HG02623 (cell line): ENCODE data around the gene PLPP4.

Source experiments
- ATAC-seq: cut with Tn5 transposase; IDR thresholded peaks from one replicate; pipeline ENCODE4 v1.9.1; 2021; ENCODE audit warnings: moderate library complexity; ENCODE audit not compliant: unreplicated experiment

Gene PLPP4

DNA sequence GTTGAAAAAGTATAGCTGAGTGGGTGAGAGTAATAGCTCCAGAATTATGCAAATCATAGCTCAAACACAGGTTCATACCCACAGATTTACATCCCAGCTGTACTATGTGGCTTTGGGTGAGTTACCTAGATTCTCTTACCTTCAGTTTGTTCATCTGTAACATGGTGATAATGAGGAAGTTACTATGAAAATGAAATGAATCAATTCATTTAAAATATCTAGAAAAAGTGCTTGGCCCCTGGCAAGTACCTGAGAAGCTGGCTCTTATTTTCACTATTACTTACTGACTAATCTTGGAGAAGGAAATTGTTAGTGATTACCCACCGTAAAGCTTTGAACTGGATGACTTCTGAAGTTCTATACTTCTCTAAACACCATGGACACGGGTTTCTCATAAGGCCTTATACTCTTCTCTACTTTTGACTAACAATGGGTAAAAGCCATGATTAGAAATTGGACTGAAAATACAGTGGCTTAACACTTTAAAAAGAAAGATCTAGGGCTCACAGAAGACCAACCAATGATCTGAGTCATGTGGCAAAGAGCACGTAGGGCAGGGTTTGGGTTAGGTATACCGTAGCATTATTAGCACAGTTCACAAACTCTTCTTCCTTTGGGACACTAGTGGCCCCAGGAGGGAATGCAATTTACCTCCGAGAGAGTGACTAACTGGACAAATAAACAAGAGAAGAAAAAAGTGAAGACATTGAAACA is 149.2 kb downstream of the PLPP4 start:
- ATAC-seq = peak; percentile 60

DNA sequence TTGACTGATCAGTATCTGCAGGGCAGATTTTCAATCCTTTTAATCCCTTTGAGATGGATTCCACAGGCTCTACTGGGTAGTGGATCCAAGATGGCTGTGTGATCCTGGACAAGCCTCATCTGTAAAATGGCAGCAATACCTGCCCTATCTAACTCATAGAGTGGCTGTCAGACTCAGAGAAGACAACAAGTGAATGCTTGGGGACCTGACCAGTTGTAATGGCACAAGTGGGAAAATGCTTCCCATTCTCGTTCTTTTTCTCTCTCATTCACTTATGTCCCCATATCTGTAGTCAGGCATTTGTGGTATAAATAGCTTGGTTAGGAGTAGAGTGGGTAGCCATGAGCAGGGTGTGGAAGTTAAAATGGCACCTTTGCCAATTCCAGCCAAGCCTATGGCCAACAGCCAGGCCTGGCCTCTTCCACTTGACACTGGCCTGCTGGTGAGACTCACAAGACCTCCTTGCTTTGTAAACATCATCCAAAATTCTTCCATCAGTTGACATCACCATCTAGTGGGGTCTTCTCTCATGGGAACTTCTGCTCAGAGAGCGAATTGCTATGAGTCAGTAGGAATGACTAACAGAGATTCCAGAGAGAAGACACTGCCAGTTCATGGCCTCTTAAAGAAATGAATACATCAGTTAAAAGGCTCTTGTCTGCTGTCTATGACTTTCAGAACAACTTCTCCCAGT is 150.1 kb downstream of the PLPP4 start:
- ATAC-seq = no peak

DNA sequence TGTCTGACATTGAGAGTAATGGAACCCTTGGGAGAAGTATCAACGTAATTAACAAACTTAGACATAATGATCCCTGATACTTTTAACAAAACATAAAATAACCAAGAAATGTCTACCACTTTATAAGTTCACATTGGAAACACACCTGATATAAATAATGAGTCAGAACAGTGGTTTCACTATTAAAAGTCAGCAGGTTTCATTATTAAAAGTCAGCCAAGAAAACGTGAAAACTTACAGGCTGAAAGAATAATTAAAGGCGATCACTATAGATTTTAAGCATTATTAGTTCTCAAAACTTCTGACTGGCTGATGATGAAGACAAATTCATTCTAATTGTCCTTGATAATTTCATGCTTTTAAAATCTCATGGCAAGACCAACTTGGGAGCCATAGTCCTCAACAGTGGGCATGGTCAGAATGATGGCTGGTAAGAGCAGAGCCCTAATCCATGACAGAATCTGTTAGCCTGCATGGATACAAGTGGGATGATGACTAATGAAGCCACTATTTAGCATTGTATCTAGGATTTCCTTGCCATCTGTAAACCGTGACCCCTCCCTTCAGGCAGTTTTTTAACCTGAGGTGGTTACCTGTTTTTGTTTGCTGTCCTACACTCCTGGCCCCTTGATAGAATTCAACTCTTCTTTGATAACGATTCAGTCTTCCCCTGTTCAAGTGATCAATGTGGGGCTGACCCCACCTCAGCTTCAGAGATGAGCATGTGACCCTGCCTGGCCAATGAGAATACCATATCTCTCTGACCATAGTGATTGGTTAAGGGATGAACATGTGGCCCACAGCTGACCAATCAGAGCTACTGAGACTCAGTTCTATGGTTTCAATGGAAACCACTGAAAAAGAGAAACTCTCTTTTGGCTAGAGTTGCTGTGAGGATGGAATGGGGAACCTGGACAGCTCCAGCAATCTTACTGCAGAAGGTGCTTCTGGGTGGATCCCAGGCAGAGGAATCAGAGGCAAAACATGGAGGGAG is 151.0 kb downstream of the PLPP4 start:
- ATAC-seq = no peak

DNA sequence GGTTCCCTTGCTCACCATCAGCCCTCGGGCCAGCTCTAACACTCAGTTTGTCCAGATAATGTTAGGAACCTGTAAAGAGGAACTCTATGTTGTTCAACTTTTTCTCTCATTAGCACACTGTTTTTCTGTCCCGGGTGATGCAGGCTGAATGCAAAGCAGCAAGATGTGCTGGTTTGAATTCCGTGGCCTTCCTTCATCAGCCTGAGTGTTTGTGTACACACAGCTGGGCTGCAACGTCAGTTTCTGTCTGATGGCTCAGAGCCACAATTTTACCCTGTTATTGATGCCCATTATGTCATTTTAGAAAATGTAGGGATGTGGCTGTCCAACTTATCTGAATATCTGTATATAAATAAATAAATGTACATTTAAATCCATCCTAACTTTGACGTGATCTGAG is 152.0 kb downstream of the PLPP4 start:
- no peak for ATAC-seq

DNA sequence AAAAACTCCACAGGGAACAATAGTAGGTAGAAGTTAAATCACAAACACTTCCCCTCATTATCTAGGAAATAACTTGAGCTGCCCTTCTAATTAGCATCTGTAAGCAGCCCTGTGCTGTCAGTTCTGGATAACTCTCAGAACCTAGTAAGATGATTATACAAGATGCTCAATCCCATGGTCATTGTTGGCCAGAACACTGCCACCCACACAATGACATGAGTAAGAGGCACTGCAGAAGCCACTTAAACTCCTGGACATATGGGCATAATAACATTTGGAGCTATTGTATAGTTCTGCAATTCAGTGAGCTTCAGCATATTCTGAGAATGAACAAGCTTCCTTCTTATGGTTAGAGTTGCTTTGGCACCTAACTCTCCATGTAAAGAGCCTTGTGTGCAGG is 153.8 kb downstream of the PLPP4 start:
- no peak for ATAC-seq

DNA sequence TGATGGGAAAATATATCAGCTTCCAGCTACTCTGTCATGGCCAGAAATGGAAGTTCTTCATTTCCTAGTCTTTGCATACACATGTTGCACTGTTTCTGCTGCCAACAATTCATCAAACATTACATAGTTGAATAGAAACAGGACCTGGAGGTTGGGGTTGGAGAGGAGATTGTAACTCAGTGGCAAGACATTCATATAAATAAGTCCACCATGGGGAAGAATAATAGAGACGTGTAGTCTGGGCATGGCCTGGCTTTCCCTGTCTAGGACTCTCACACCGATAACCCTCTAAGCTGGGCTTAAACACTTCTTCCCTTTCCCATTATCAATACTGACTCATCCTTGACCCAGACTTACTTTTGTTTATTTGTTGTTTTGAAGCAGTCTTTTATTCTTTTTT is 155.7 kb downstream of the PLPP4 start:
- no peak for ATAC-seq

DNA sequence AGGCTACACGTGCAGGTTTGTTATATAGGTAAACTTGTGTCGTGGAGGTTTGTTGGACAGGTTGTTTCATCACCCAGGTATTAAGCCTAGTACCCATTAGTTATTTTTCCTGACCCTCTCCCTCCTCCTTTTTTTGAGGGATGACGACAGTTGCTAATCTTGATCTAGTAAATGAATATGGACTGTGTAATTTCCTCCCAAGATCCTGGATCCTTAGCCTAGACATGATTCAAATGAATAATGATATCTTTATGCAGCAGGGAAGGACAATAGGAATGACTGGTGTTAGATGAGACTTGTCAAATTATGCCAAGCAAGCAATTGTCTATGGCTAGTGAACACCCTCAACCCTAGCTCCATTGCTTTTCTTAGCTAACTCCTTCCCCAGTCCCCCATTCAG is 156.2 kb downstream of the PLPP4 start:
- ATAC-seq = no peak

DNA sequence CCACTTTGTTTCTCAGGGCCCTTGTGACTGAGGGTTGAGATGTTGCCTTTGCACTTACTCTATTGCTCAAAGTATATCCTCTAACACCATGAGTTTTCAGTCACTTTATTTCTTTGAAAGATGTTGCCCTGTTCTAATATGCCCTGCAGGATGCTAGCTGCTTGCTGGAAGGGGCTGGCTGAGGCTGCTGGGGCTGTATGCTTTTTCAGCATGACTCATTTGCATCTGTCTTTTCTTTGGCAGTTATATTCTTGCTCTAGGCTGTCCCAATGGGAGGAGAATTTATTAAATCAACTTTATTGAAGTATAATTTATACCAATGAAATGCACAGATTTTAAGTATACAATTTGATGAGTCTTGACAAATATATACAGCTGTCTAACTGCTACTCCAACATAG is 157.7 kb downstream of the PLPP4 start:
- no peak for ATAC-seq

DNA sequence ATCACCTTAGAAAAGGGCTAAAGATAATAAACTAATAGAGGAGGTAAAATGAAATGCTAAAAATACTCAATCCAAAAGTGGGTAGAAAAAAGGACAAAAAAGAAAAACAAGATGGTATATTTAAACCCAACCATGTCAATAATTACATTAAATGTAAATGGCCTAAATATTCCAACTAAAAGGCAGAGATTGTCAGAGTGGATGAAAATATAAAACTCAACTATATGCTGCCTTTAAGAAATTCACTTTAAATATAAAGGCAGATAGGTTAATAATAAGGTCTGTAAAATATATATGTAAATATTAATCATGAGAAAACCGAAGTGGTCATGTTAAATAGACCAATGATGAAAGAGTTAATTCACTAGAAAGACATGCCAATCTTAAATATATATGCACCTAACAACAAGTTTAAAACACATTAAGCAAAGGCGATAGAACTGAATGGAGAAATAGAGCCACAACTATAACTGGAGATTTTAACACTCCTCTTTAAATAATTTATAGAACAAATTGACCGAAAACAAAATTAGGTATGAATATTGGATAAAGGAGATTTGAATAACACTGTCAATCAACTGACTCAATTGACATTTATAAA is 159.4 kb downstream of the PLPP4 start:
- ATAC-seq = no peak

DNA sequence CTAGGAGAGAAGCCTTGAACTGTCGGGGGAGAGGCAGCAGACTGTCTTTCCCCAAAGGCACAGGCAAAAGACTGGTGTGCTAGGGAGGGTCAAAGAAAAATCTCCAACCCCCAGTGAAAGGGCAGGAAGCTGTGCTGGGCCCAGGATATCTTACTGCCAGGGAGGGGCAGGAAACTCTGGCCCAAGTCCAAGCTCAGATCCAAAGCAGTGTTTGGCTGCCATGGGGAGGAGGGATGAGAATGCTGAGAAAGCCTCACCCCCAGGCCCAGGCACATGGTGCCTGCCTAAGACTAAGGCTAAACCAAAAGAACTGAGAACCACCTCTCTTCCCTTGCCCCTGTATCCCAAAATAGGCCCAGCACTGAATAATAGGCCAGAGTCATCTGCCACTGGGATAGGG is 171.2 kb downstream of the PLPP4 start:
- no peak for ATAC-seq

DNA sequence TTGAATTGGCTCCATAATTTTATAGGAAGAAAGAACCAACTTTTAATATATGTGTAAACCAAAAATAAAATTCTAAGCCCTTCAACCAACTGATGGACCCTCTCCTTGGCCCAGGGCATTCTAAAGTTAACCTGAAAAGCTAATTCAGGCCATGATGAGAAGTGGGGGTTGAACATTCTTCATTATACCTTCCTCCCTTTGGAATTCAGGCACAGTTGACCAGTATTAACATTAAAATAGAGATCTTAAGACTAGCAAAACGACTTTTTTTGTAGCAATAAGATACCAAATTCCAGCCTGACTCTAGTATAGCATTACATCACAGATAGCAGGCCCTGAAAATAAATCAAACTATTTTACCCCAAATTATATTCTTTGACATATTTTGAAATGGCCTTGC is 173.2 kb downstream of the PLPP4 start:
- ATAC-seq = no peak

DNA sequence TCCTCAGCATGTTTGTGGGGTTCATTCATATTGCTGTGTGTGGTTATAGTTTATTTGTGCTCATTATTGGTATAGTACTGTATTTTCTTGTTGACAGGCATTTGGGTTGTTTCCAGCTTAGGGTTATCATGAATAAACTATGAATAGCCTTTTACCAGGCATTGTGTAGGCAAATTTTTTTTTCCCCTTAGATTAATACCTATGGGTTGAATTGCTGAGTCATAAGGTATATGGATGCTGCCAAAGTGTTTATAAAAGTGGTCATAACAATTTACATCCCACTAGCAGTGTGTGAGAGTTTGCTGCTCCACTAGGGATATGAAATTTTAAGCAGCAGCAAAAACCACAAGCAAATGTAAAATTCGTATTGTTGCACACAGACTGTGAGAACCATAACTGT is 175.0 kb downstream of the PLPP4 start:
- ATAC-seq = no peak

DNA sequence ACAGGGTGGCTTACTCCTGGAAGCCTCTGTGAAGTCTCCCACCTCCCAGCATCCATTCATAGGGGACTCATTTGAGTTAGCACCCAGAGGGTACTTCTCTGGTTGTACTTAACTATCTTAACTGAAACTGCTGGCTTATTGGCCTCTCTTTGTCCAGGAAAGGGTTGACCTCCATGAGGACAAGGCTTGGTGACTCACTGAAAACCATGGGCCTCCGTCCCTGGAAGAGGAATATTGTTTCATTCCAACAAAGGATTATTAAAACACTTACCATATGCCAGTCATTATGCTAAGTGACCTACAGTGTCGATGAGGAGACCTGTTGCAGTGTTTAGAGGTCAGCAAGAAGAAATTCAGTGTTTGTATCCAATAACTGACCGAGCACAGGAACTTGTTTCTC is 175.9 kb downstream of the PLPP4 start:
- no peak for ATAC-seq

DNA sequence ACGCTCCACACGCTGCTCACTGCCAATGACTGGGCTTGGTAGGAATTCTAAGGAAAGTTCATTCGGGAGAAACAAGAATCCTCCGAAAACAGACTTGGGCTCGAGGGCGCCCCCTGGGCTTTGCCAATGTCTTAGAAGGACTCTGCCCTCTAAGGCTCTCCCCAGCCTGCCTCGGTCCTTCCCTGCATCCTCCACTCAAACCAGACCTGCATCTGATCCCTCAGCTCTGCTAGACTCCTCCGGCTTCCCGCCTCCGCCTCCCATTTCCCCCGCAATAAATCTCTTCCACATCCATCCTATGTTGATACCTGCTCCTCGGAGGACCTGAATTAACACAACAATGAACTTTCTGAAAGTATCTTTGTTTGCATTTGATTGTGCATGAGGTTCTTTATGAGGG is 177.6 kb downstream of the PLPP4 start:
- ATAC-seq = no peak
